Neuronal stem cell (in vitro differentiated cells): ENCODE results near the gene ZNF644.

ENCODE experiments used
- DNase-seq: peaks from one replicate; pipeline ENCODE4 v3.0.0-alpha.2; 2013; ENCODE audit warnings: low spot score
- H2AFZ ChIP-seq: one replicate; pipeline ENCODE4 v1.6.1; 2013; ENCODE audit warnings: mild to moderate bottlenecking, low read length, inconsistent platforms
- H2AK5ac ChIP-seq: 2 replicates; pipeline ENCODE4 v1.6.1; 2013; ENCODE audit warnings: low read depth, mild to moderate bottlenecking, inconsistent platforms, low read length, moderate library complexity, mixed read lengths
- H2BK120ac ChIP-seq: 2 replicates; pipeline ENCODE4 v1.6.1; 2013; ENCODE audit warnings: low read depth, mild to moderate bottlenecking, inconsistent platforms, low read length, moderate library complexity, mixed read lengths
- H2BK12ac ChIP-seq: one replicate; pipeline ENCODE4 v1.6.1; 2013; ENCODE audit warnings: low read length, inconsistent platforms
- H2BK15ac ChIP-seq: 2 replicates; pipeline ENCODE4 v1.6.1; 2013; ENCODE audit warnings: mild to moderate bottlenecking, low read length, inconsistent platforms, mixed read lengths
- H2BK5ac ChIP-seq: one replicate; pipeline ENCODE4 v1.6.1; 2013; ENCODE audit warnings: inconsistent platforms, mild to moderate bottlenecking, low read length, moderate library complexity
- H3K14ac ChIP-seq: one replicate; pipeline ENCODE4 v1.6.1; 2013; ENCODE audit warnings: low read length, inconsistent platforms
- H3K18ac ChIP-seq: 2 replicates; pipeline ENCODE4 v1.6.1; 2013; ENCODE audit warnings: low read length, inconsistent platforms
- H3K23ac ChIP-seq: 2 replicates; pipeline ENCODE4 v1.6.1; 2013; ENCODE audit warnings: low read depth, mild to moderate bottlenecking, mixed read lengths, low read length, inconsistent platforms; ENCODE audit not compliant: poor library complexity
- H3K27ac ChIP-seq: replicated peaks from 3 replicates; pipeline ENCODE4 v1.5.1; 2013; ENCODE audit warnings: low read length, inconsistent platforms
- H3K27me3 ChIP-seq, 3 experiments: 2 replicates each; pipeline ENCODE4 v1.6.1; 2013; ENCODE audit warnings: low read length in 3 of 3, mild to moderate bottlenecking in 2 of 3, inconsistent platforms in 1 of 3, low read depth in 1 of 3, mixed read lengths in 1 of 3, moderate library complexity in 1 of 3; ENCODE audit not compliant: control insufficient read depth in 3 of 3, insufficient read depth in 3 of 3
- H3K36me3 ChIP-seq, 2 donors: replicated peaks in 1 of 2; 2 replicates each; pipeline ENCODE4 v1.6.1; 2013; ENCODE audit warnings: low read length in 2 of 2; ENCODE audit not compliant: control insufficient read depth in 2 of 2, insufficient read depth in 2 of 2
- H3K4ac ChIP-seq: 2 replicates; pipeline ENCODE4 v1.6.1; 2013; ENCODE audit warnings: inconsistent platforms, mild to moderate bottlenecking, low read length, moderate library complexity
- H3K4me1 ChIP-seq, 2 donors: 1 replicate in 1 of 2; 2 replicates in 1 of 2; pipeline ENCODE4 v1.6.1; 2013; ENCODE audit warnings: low read length in 2 of 2, low read depth in 1 of 2; ENCODE audit not compliant: control insufficient read depth in 2 of 2, insufficient read depth in 1 of 2
- H3K4me2 ChIP-seq: one replicate; pipeline ENCODE4 v1.6.1; 2013; ENCODE audit warnings: mild to moderate bottlenecking, low read length, inconsistent platforms; ENCODE audit not compliant: insufficient read depth, poor library complexity, severe bottlenecking
- H3K4me3 ChIP-seq, 2 donors: 2 replicates each; pipeline ENCODE4 v1.5.1; 2013; ENCODE audit warnings: low read length in 2 of 2, mild to moderate bottlenecking in 2 of 2, inconsistent platforms in 1 of 2, moderate library complexity in 1 of 2
- H3K79me1 ChIP-seq: one replicate; pipeline ENCODE4 v1.6.1; 2013; ENCODE audit warnings: low read depth, mild to moderate bottlenecking, inconsistent platforms, low read length, moderate library complexity
- H3K9ac ChIP-seq: one replicate; pipeline ENCODE4 v1.6.1; 2013; ENCODE audit warnings: mild to moderate bottlenecking, low read depth, low read length, inconsistent platforms; ENCODE audit not compliant: poor library complexity
- H3K9me3 ChIP-seq, 2 donors: replicated peaks in 1 of 2; 2 replicates each; pipeline versions ENCODE3 to v1.6.1; 2013; ENCODE audit warnings: low read length in 2 of 2, mild to moderate bottlenecking in 2 of 2, inconsistent platforms in 1 of 2, low read depth in 1 of 2, mixed read lengths in 1 of 2, moderate library complexity in 1 of 2; ENCODE audit not compliant: control insufficient read depth in 2 of 2, insufficient read depth in 1 of 2
- H4K8ac ChIP-seq: one replicate; pipeline ENCODE4 v1.6.1; 2013; ENCODE audit warnings: low read depth, mild to moderate bottlenecking, inconsistent platforms, low read length, moderate library complexity
- H4K91ac ChIP-seq: one replicate; pipeline ENCODE4 v1.6.1; 2013; ENCODE audit warnings: low read length, low read depth, mild to moderate bottlenecking, inconsistent platforms; ENCODE audit not compliant: poor library complexity
- WGBS, 2 donors: extraction: QIAGEN DNeasy Blood & Tissue Kit; methylation state at CpG; one replicate each; pipeline ENCODE4 v1.1.7; 2013; ENCODE audit warnings: missing lambda C conversion rate in 2 of 2, mixed read lengths in 1 of 2; ENCODE audit not compliant: insufficient read length in 2 of 2, insufficient replicate concordance in 1 of 2; ENCODE audit errors: extremely low coverage in 2 of 2; 5-methylcytosine and 5-hydroxymethylcytosine counted together

ZNF644 gene

GRCh38 chr1:91013302-91013701 is 8.5 kb downstream of the ZNF644 start:
- Histone ChIP-seq H2BK120ac (no peak overlapping the region), H3K14ac (no peak overlapping the region), H2BK5ac (no peak overlapping the region), H2BK12ac (no peak overlapping the region), H3K27ac (no peak overlapping the region), H3K36me3 (peaks cover 0 to 68% of the 10 kb centered on the region in 2 donors), H3K18ac (no peak overlapping the region), H2AFZ (no peak overlapping the region), H3K4me3 (no peak overlapping the region), H2AK5ac (no peak overlapping the region), H4K8ac (no peak overlapping the region), H3K27me3 (no peaks in the 10 kb centered on the region), H2BK15ac (no peak overlapping the region), H3K4me2 (no peak overlapping the region), H3K79me1 (no peaks in the 10 kb centered on the region), H3K4ac (no peak overlapping the region), H3K9ac (no peak overlapping the region), H3K4me1 (peaks cover 0 to 6% of the 10 kb centered on the region in 2 donors), H4K91ac (no peak overlapping the region), H3K23ac (no peak overlapping the region), H3K9me3 (peaks cover 0 to 11% of the 10 kb centered on the region in 2 donors)
- no peak for DNase-seq
- WGBS, 2 donors = no CpG with 5 or more reads among the region's 4 CpGs

DNA sequence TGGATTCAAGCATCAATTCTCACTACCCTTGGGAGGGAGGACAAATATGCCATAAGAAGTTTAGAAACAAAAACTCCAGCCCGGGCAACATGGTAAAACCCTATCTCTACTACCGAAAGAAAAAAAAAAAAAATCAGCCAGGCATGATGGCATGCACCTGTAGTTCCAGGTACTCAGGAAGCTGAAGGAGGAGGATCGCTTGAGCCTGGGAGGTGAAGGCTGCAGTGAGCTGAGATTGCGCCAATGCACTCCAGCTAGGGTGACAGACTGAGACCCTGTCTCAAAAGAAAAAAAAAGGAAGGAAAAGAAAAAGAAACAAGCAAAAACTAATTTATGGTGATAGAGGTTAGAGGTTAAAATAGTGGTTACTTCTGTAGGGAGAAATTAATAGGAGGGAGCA is 9.6 kb downstream of the ZNF644 start:
- DNase-seq = no peak
- Histone ChIP-seq H3K9ac (no peak overlapping the region), H2AFZ (no peak overlapping the region), H3K36me3 (peaks cover 0 to 62% of the 10 kb centered on the region in 2 donors), H3K79me1 (no peaks in the 10 kb centered on the region), H3K27ac (no peak overlapping the region), H2AK5ac (no peak overlapping the region), H3K14ac (no peak overlapping the region), H2BK120ac (no peak overlapping the region), H4K8ac (no peak overlapping the region), H2BK5ac (no peak overlapping the region), H3K9me3 (peaks cover 0 to 19% of the 10 kb centered on the region in 2 donors), H2BK15ac (no peak overlapping the region), H4K91ac (no peak overlapping the region), H3K18ac (no peak overlapping the region), H3K4me3 (no peak overlapping the region), H3K27me3 (no peaks in the 10 kb centered on the region), H3K4me1 (peaks cover 0 to 6% of the 10 kb centered on the region in 2 donors), H3K23ac (no peak overlapping the region), H3K4me2 (no peak overlapping the region), H3K4ac (no peak overlapping the region), H2BK12ac (no peak overlapping the region)
- no CpG with 5 or more reads among the region's 4 CpGs for WGBS, 2 donors

DNA sequence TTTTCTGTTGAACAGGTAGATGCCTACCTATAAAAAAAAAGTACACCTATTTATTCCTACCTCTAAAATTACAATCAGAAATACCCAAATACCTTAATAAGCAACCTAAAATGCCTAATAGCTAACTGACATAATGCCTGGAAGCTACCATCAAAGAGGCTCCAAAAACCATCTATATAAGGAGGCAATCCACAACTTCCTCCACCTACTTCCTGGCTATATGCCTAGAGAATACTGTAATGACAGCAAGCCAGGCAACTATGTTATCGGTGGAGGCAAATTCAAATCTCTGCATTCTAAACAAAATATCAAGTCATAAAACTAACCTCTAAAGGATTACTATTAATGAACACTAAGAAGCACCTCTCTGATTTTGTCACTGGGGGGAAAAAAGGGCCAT is 10.1 kb downstream of the ZNF644 start:
- H2BK12ac ChIP-seq = no peak overlapping the region

DNA sequence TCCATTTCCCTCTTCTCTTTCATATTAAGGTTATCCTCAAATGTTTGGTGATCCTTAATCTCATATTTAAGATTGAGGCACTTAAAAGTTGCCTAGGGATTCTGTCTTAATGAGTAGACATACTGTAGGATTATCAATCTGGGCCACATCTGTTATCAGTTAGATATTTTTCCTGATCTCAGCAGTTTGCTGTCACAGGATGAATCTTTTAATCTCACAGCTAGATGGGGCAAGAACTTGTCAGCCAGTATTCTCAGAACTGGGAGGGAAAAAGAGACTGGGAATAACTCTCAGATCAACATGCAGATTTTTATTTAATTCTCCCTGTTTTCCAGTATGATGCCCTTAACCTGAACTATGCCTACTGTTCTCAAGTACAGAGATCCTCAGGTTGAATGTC is 14.0 kb downstream of the ZNF644 start:
- Histone ChIP-seq H3K18ac (no peak overlapping the region), H3K4me3 (no peak overlapping the region), H3K27ac (no peak overlapping the region), H3K36me3 (peaks cover 0 to 31% of the 10 kb centered on the region in 2 donors), H2AFZ (no peak overlapping the region), H3K9ac (no peak overlapping the region), H3K4ac (no peak overlapping the region), H2BK12ac (no peak overlapping the region), H2BK15ac (no peak overlapping the region), H4K91ac (no peak overlapping the region), H2AK5ac (no peak overlapping the region), H3K4me1 (no peaks in the 10 kb centered on the region), H2BK120ac (no peak overlapping the region), H3K4me2 (no peak overlapping the region), H3K27me3 (no peaks in the 10 kb centered on the region), H3K79me1 (no peaks in the 10 kb centered on the region), H4K8ac (no peak overlapping the region), H3K23ac (no peak overlapping the region), H3K9me3 (peaks cover 1 to 52% of the 10 kb centered on the region in 2 donors), H2BK5ac (no peak overlapping the region), H3K14ac (no peak overlapping the region)
- DNase-seq = no peak

More for the DNA sequence above, 10.1 kb downstream of the ZNF644 start:
- Histone ChIP-seq H3K23ac (no peak overlapping the region), H2BK120ac (no peak overlapping the region), H3K36me3 (peaks cover 0 to 60% of the 10 kb centered on the region in 2 donors), H3K4me1 (peaks cover 0 to 6% of the 10 kb centered on the region in 2 donors), H2BK15ac (no peak overlapping the region), H3K79me1 (no peaks in the 10 kb centered on the region), H3K4me2 (no peak overlapping the region), H3K27ac (no peak overlapping the region), H2BK5ac (no peak overlapping the region), H4K91ac (no peak overlapping the region), H3K4me3 (no peak overlapping the region), H3K9me3 (peaks cover 0 to 24% of the 10 kb centered on the region in 2 donors), H3K27me3 (no peaks in the 10 kb centered on the region), H3K18ac (no peak overlapping the region), H3K9ac (no peak overlapping the region), H4K8ac (no peak overlapping the region), H2AFZ (no peak overlapping the region), H2AK5ac (no peak overlapping the region), H3K4ac (no peak overlapping the region), H3K14ac (no peak overlapping the region)
- WGBS, 2 donors = no CpG with 5 or more reads among the region's 1 CpG
- no peak for DNase-seq
